ENCODE measurements around the gene SLC16A5.

SLC16A5 gene

DNA sequence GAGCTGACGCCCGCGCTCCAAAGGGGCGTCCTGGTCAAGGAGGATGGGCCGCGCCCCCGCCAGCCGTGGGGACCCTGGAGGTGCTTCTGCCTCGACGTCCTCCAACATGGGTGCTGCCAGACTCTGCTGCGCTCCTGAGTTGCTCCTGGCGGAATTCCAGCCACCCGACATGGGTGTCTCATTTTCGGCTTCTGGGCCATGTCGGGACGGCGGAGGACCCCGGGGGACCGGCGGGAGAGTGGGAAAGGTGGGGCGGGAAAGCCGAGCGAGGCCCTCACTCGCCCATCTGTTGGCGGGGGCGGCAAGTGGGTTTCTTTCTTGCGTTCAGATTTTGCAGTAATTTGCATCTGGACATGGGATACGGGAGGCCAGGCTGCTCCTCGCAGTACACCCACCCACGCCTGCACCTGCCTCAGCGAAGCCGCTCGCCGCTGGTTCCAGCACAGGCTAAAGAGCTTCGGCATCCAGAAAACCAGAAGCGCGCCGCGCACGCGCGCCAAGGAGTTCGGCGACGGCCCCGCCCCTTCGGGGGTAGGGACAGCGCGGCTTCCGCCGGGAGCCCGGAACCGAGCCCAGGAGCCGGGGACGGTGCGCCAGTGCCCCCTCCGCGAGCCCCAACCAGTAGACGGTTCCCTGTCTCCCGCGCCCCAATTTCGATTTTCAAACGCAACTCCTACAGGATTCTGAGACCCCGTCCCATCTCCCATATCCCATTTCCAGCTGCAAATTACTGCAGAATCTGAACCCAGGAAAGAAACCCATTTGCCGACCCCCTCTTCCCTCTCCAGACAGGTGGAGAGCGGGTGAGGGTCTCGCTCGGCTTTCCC lies 21.9 kb downstream of the SLC16A5 start, which contains the start of gene ARMC7:
Gene ARMC7 (plus strand): TSS at position 563 of the 827 bp plus-strand sequence. CDS start 320 bp downstream, outside the sequence.
- Histone ChIP-seq H3K4me1 (peaks cover 43% of the 10 kb centered on the region), H3K4me2 (peak within 1 kb of the TSS; percentile 100), H3K36me3 (no peaks in the 10 kb centered on the region), H3K9ac (peak within 1 kb of the TSS; percentile 74), H3K27me3 (peaks cover 16% of the 10 kb centered on the region), H4K20me1 (peaks cover 8% of the 10 kb centered on the region), H3K9me3 (no peaks in the 10 kb centered on the region), H3K4me3 (peak within 1 kb of the TSS; percentile 75), H3K27ac (peak within 1 kb of the TSS; percentile 33)
- no peak for TF ChIP-seq Cebpa-rat (IDR thresholded peaks at IDR 0.05)

DNA sequence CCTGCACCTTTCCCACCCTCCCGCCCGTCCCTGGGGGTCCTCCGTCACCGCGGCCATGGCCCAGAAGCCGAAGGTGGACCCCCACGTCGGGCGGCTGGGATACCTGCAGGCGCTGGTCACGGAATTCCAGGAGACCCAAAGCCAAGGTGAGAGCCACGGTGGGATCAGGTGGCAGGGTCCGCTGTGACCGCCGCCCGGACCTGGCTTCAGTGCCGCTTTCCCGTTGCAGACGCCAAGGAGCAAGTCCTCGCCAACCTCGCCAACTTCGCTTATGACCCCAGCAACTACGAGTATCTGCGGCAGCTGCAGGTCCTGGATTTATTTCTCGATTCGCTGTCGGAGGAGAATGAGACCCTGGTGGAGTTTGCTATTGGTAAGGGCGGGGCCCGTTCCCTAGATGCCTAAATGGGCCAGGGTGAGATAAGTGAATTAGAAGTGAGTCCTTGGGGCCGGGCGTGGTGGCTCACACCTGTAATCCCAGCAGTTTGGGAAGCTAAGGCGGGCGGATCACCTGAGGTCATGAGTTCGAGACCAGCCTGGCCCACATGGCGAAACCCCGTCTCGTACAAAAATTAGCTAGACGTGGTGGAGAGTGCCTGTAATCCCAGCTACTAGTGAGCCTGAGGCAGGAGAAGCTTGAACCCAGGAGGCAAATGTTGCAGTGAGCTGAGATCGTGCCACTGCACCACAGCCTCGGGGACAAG lies 22.6 kb downstream of the SLC16A5 start:
- H3K27ac ChIP-seq = no peak overlapping the region
- H4K20me1 ChIP-seq = peaks cover 9% of the 10 kb centered on the region

DNA sequence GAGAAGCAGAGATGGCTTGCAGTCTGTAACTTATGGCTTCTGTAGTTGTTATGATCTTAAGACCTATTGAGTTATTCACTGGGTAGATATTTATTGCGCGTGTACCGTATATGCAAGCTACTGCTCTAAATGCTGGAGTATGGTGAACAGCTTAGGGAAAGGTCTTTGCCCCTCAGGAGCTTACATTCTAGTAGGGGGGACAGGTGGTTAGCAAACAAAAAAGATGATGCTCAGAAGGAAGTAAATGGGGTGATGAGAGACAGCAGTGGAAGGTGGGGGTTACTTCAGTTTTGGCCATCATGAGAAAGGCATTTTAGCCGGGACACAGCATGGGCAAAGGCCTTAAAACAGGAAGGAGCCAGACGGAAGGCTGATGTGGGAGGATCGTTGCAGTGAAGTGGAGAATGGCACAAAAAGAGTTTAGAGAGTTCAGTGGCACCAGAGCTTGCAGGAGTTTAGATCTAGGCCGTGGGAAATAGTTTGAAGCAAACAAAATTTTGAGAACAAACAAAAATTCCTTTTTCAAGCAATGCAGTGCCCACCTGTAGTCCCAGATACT lies 24.1 kb downstream of the SLC16A5 start:
- H4K20me1 ChIP-seq = peaks cover 24% of the 10 kb centered on the region
- H3K9ac ChIP-seq = no peak overlapping the region
- H3K4me3 ChIP-seq = no peak overlapping the region
- H3K27ac ChIP-seq = no peak overlapping the region
- H3K4me1 ChIP-seq = peaks cover 66% of the 10 kb centered on the region
- no peak for TF ChIP-seq Cebpa-rat (IDR thresholded peaks at IDR 0.05)
- peak overlapping the region; percentile 100 for H3K4me2 ChIP-seq
- H3K36me3 ChIP-seq = peaks cover 7% of the 10 kb centered on the region; the same call in 1 of the 2 replicates
- H3K27me3 ChIP-seq = peaks cover 16% of the 10 kb centered on the region
- H3K9me3 ChIP-seq = no peaks in the 10 kb centered on the region

More for the DNA sequence above, 22.6 kb downstream of the SLC16A5 start:
- peaks cover under 1% of the 10 kb centered on the region; the same call in 1 of the 2 replicates for H3K36me3 ChIP-seq
- no peak for TF ChIP-seq Cebpa-rat (IDR thresholded peaks at IDR 0.05)
- H3K27me3 ChIP-seq = peaks cover 16% of the 10 kb centered on the region
- H3K9ac ChIP-seq = peak overlapping the region; percentile 74
- H3K4me3 ChIP-seq = peak overlapping the region; percentile 75
- peak overlapping the region; percentile 100 for H3K4me2 ChIP-seq
- H3K4me1 ChIP-seq = peaks cover 51% of the 10 kb centered on the region
- no peaks in the 10 kb centered on the region for H3K9me3 ChIP-seq

DNA sequence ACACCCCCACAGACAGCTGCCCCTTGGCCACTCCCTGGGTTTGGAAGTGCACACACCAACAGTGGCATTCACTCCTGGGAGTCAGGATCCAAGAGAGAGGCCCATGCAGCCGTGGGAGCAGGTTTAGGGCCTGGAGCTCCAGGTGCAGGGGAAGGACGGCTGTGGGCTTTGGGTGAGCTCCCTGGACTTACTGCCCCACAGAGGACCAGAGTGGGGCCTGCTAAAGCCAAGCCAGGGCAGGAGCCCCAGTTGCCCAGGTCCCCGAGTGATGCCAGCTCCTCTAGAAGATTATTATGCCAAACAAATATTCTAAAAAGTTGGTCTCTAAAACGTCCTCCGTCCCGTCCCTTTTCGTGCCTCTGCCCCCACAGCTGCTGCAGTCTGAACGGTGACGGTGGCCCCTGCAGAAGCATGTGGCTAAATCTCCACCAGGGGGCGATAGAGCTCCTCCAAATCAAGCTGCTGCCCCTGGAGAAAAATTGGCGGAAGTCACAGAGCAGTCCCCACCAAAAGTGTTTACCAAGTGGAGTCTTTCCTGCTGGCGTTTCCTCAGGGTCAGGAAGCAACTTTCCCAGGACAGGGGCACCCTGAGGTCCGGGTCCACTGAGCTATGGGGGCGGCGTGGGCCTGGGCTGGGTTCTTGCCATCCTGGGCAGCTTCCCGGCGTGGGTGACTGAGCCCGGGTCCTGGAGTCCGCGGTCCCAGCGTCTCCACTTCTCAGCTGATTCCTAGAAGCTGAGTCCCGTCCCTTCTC lies 26.2 kb downstream of the SLC16A5 start:
- peaks cover 5% of the 10 kb centered on the region for H3K27me3 ChIP-seq
- no peaks in the 10 kb centered on the region for H3K9me3 ChIP-seq
- peak overlapping the region; percentile 76 for H3K9ac ChIP-seq
- H3K36me3 ChIP-seq = peaks cover 16% of the 10 kb centered on the region; the same call in 1 of the 2 replicates
- peaks cover 45% of the 10 kb centered on the region for H4K20me1 ChIP-seq
- H3K4me3 ChIP-seq = peak overlapping the region; percentile 65
- peak overlapping the region; percentile 63; the same call in 1 of the 2 replicates for H3K27ac ChIP-seq
- peak overlapping the region; percentile 96 for H3K4me2 ChIP-seq
- TF ChIP-seq Cebpa-rat (IDR thresholded peaks at IDR 0.05) = no peak
- H3K4me1 ChIP-seq = peaks cover 77% of the 10 kb centered on the region

DNA sequence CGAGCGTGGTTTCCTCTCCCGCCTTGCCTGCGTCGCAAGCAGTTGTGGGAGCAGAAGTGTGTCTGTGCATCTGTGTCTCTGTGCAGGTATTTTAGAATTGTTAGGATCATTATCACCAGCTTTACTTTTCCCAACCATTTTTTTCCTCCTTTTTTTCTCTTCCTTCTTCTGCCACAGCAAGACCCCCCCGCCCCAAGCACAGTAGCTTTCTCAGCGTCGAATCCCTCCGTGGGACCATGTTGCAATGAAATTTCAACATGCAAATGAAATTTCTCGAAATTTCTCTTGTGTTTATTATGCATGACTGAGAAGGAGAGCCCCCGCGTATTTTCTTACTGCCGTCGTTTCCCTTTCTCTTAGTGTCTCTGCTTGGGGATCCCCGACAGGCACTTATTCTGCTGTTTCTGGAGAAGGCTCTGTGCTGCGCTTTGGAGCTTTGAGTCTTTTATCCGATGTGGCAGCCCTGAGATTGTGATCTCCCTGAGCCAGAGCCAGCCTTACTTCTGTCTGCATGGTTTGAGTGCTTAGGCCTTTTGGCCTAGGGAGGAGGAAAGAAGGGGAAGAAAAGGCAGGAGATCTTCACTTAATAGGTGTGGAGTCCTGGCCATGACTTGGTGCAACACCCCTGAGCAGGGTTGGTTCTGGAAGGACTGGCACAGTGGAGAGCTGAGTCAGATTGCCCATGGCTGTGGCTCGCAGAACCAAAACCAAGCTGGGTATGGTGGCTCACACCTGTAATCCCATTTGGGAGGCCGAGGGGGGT lies 27.0 kb downstream of the SLC16A5 start:
- peak overlapping the region; percentile 63; the same call in 1 of the 2 replicates for H3K27ac ChIP-seq
- H3K4me2 ChIP-seq = peak overlapping the region; percentile 96
- H3K36me3 ChIP-seq = peaks cover 22% of the 10 kb centered on the region
- peaks cover 47% of the 10 kb centered on the region for H4K20me1 ChIP-seq
- H3K27me3 ChIP-seq = no peaks in the 10 kb centered on the region
- peak overlapping the region; percentile 65 for H3K4me3 ChIP-seq
- no peaks in the 10 kb centered on the region for H3K9me3 ChIP-seq
- peaks cover 72% of the 10 kb centered on the region for H3K4me1 ChIP-seq
- no peak for TF ChIP-seq Cebpa-rat (IDR thresholded peaks at IDR 0.05)
- peak overlapping the region; percentile 76 for H3K9ac ChIP-seq

DNA sequence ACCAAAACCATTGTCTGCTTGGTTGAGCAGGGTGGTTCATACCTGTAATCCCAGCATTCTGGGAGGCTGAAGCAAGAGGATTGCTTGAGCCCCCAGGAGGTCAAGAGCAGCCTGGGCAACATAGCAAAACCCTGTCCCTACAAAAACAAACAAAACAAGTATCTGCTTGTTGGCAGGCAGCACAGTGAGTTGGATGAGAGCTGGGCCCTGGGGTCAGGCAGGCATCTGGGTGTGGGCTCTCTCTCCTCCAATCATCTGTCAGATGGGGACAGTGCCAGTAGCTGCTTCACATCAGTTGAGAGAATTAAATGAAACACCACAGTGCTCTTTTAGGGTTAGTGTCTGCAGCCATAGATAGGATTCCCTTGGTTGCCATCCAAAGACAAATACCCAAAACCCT lies 27.8 kb downstream of the SLC16A5 start:
- Histone ChIP-seq H3K4me2 (peak overlapping the region; percentile 96; the same call in 1 of the 2 replicates), H3K9me3 (no peaks in the 10 kb centered on the region), H3K4me3 (no peak overlapping the region), H3K27ac (no peak overlapping the region), H3K36me3 (peaks cover 28% of the 10 kb centered on the region), H4K20me1 (peaks cover 47% of the 10 kb centered on the region), H3K9ac (no peak overlapping the region), H3K27me3 (no peaks in the 10 kb centered on the region), H3K4me1 (peaks cover 68% of the 10 kb centered on the region)
- TF ChIP-seq Cebpa-rat (IDR thresholded peaks at IDR 0.05) = no peak

DNA sequence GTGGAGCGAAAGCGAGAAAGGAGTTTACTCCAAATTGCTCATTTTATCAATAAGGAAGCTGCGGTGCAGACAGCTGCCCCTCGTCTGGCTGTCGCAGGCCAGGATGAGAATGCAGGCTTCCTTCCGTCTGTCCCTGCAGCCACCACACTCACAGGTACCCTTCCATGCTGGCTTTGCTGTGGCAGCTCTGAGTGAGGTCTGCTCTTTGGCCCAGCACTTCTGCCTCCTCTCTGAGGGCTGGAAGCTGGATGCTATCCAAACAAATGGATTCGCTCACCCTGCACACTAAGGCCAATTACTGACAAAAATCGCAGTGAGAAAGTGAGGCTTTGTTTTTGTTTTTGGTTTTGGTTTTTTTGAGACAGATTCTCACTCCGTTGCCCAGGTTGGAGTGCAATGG lies 29.0 kb downstream of the SLC16A5 start:
- H3K9ac ChIP-seq = peak overlapping the region; percentile 25; the same call in 1 of the 2 replicates
- peaks cover 54% of the 10 kb centered on the region for H4K20me1 ChIP-seq
- no peak for TF ChIP-seq Cebpa-rat (IDR thresholded peaks at IDR 0.05)
- no peaks in the 10 kb centered on the region for H3K27me3 ChIP-seq
- H3K36me3 ChIP-seq = peaks cover 33% of the 10 kb centered on the region
- H3K4me2 ChIP-seq = peak overlapping the region; percentile 96
- H3K27ac ChIP-seq = no peak overlapping the region
- H3K4me3 ChIP-seq = no peak overlapping the region
- no peaks in the 10 kb centered on the region for H3K9me3 ChIP-seq
- H3K4me1 ChIP-seq = peaks cover 56% of the 10 kb centered on the region

DNA sequence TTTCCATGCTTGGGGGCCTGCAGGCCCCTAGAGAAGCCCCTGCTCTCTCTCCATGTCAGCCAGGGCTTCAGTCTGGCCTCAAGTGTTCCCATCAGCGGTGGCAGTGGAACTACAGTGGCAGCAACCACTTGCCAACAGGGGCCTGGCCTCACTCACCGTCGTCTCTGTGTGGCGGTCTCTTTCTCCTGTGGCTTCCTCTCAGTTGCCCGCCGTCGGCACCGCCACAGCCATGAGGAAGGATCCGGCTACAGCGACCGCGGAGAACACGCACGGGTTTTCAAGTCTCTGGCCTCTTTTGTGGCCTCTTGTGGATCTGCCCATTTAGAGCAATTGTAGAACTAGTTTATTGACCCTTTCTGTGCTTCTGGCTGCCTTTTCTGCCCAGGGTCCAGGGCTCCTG lies 30.6 kb downstream of the SLC16A5 start:
- no peak for TF ChIP-seq Cebpa-rat (IDR thresholded peaks at IDR 0.05)
- H3K27me3 ChIP-seq = no peaks in the 10 kb centered on the region

More for the DNA sequence above, 30.6 kb downstream of the SLC16A5 start:
- no peak overlapping the region for H3K27ac ChIP-seq
- H3K36me3 ChIP-seq = peaks cover 33% of the 10 kb centered on the region
- peaks cover 50% of the 10 kb centered on the region for H4K20me1 ChIP-seq
- H3K4me1 ChIP-seq = peaks cover 52% of the 10 kb centered on the region
- no peaks in the 10 kb centered on the region for H3K9me3 ChIP-seq
- no peak overlapping the region for H3K9ac ChIP-seq
- H3K4me2 ChIP-seq = peak overlapping the region; percentile 96; the same call in 1 of the 2 replicates
- no peak overlapping the region for H3K4me3 ChIP-seq
